Left kidney (tissue), 1 donor: Measurements from ENCODE around the gene FYB1. TPM values are rescaled to one million over a fixed set of nuclear protein-coding genes. Genes with fewer than 3 reads are reported as not detected.

Source experiments
- polyA plus RNA-seq: library from polyadenylated mRNA; unstranded; fragments of 120-200 nt; gene quantifications from one replicate; pipeline ENCODE4 v1.2.1, GENCODE V29; 2013; ENCODE audit not compliant: insufficient read length

The FYB1 gene
- polyA plus RNA-seq, 1 donor = 4.7 TPM

Other genes with a start within 250 kb of the FYB1 start
- 33.0 TPM for gene RICTOR, start 145.2 kb downstream of the FYB1 start, polyA plus RNA-seq
- gene C9, start 144.9 kb upstream of the FYB1 start, polyA plus RNA-seq = 0.37 TPM
- 221 TPM for gene DAB2, start 205.4 kb upstream of the FYB1 start, polyA plus RNA-seq